A549 (cell line): Measurements from ENCODE around the gene MGAT2.

ENCODE experiments used
- CBX2 ChIP-seq: fragments of 200-600 bp; sonication (generic); IDR thresholded peaks from 2 replicates; pipeline ENCODE4 v1.6.1; 2016; ENCODE audit warnings: low read depth, mild to moderate bottlenecking, borderline replicate concordance
- EP300 ChIP-seq, 2 experiments: fragments of >200 bp; sonication (Bioruptor Twin); formaldehyde crosslinking; IDR thresholded peaks; 2 replicates in 1 of 2; 3 replicates in 1 of 2; pipeline ENCODE4 v1.6.1; 2016 to 2017
- FOSL2 ChIP-seq, 2 experiments: fragments of 450-650 bp in 1 of 2; fragments of >200 bp in 1 of 2; sonication (Bioruptor Twin) in 1 of 2; formaldehyde crosslinking; IDR thresholded peaks; 2 replicates each; pipeline versions ENCODE4 v1.5.0 to v1.6.1; 2016 to 2020; ENCODE audit warnings: mild to moderate bottlenecking in 1 of 2, moderate library complexity in 1 of 2
- HDAC2 ChIP-seq: fragments of 200-600 bp; sonication (generic); IDR thresholded peaks from 2 replicates; pipeline ENCODE4 v1.6.1; 2016
- SMC3 ChIP-seq: fragments of >200 bp; sonication (Bioruptor Twin); formaldehyde crosslinking; IDR thresholded peaks from 3 replicates; pipeline ENCODE4 v1.6.1; 2018; ENCODE audit warnings: inconsistent platforms
- TP53 ChIP-seq: fragments of 250-450 bp; sonication (Bioruptor Pico); IDR thresholded peaks from 2 replicates; pipeline ENCODE4 v1.5.0; 2021; ENCODE audit warnings: mild to moderate bottlenecking, moderate library complexity
- ZFP36 ChIP-seq: fragments of 450-650 bp; IDR thresholded peaks from 2 replicates; pipeline ENCODE4 v1.6.1; 2014; ENCODE audit warnings: borderline replicate concordance; ENCODE audit not compliant: partially characterized antibody
- ZNF302 ChIP-seq: fragments of 250-450 bp; sonication (Bioruptor Pico); IDR thresholded peaks from 2 replicates; pipeline ENCODE4 v1.9.0; 2021; ENCODE audit warnings: inconsistent platforms, mild to moderate bottlenecking, moderate library complexity
- TF ChIP-seq, protein P1 (sequence below): fragments of >200 bp; sonication (Bioruptor Twin); formaldehyde crosslinking; IDR thresholded peaks from 3 replicates; pipeline ENCODE4 v1.5.1; 2016
- TF ChIP-seq, protein P2 (sequence below): fragments of 450-650 bp; IDR thresholded peaks from 2 replicates; pipeline ENCODE4 v1.6.1; 2014; ENCODE audit warnings: antibody characterized with exemption

DNA sequence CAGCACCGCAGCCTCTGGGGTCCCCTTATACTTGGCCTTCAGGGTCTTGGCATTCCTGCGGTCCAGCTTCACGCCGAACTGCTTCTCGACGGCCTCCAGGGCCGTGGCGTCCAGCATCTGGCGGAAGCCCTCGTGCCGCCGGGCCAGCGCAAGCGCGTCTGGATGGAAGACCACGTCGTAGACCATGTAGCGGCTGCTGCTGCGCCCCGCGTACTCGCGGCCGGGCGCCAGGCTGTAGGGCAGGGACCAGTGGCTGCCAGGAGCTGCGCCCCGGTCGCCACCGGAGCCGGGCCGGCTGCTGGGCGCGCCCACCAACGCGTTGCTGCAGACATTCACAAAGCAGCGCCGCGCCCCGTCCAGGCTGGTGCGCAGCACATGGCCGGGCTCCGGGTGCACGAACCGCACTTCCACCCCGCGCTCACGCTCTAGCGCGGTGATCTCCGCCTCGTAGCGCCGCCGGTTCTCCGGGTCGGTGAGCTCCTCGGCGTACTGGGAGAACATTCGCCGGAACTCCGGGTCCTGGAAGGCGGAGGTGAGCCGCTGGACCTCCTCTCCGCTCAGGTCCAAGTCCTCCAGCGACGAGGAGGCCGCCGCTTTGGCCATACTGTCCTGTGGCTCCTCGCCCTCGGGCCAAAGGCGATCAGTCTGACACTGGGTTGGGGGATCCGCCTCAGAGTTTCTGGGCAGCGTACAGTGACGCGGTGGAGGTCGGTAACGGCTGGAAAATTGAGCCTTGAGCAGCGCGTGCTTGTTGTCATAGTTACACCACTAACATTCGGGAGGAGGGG, 14.1 kb downstream of the MGAT2 start, which contains the start of gene DNAAF2:
- TF ChIP-seq EP300 (IDR thresholded peaks at IDR 0.05) (no peak), FOSL2 (IDR thresholded peaks at IDR 0.05) (no peak), FOSL2 (CRISPR knock-in tag; IDR thresholded peaks at IDR 0.05) (no peak), CBX2 (no peak), TP53 (CRISPR knock-in tag) (no peak), SMC3 (no peak), HDAC2 (no peak), ZNF302 (CRISPR knock-in tag) (no peak), ZFP36 (no peak)
- TF ChIP-seq, protein P1, sequence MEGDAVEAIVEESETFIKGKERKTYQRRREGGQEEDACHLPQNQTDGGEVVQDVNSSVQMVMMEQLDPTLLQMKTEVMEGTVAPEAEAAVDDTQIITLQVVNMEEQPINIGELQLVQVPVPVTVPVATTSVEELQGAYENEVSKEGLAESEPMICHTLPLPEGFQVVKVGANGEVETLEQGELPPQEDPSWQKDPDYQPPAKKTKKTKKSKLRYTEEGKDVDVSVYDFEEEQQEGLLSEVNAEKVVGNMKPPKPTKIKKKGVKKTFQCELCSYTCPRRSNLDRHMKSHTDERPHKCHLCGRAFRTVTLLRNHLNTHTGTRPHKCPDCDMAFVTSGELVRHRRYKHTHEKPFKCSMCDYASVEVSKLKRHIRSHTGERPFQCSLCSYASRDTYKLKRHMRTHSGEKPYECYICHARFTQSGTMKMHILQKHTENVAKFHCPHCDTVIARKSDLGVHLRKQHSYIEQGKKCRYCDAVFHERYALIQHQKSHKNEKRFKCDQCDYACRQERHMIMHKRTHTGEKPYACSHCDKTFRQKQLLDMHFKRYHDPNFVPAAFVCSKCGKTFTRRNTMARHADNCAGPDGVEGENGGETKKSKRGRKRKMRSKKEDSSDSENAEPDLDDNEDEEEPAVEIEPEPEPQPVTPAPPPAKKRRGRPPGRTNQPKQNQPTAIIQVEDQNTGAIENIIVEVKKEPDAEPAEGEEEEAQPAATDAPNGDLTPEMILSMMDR, result no peak
- TF ChIP-seq, protein P2, sequence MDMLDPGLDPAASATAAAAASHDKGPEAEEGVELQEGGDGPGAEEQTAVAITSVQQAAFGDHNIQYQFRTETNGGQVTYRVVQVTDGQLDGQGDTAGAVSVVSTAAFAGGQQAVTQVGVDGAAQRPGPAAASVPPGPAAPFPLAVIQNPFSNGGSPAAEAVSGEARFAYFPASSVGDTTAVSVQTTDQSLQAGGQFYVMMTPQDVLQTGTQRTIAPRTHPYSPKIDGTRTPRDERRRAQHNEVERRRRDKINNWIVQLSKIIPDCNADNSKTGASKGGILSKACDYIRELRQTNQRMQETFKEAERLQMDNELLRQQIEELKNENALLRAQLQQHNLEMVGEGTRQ, result no peak
